Measurements from ENCODE around the gene NDUFA6. TPM values are rescaled to one million over a fixed set of nuclear protein-coding genes. Genes with fewer than 3 reads are reported as not detected.
"Not testable (repeated sequence)": the region's sequence is repeated elsewhere in the genome, so short reads cannot be mapped to it uniquely, and the experiment has no call there.

NDUFA6 gene
- total RNA-seq, 2 donors from 2014 or later, result 59.1 to 81.7 TPM

DNA sequence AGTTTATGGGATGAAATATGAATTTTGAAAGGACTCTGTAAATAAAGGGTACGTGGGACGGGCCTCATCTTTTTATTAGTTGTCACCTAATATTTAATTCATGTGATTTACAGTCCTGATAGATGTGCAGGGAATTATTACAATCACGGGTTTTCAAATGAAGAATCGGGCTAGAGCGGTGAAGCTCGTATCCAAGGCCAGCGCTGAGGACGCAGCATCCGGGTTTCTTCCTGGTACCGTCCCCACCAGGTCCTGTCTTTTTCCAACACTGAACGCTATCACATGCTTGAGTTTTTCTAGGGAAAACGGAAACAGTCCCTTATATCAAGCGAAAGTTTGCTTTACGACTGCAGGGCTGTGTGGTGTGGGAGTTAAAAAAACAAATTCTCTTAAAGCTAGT is 10.3 kb downstream of the NDUFA6 start:
- peak overlapping the region; percentile 99 for H3K4me3 Mint-ChIP-seq
- H3K27me3 Mint-ChIP-seq, result no peaks in the 10 kb centered on the region
- no peak for ATAC-seq (replicated peaks)
- H3K9me3 Mint-ChIP-seq, result no peaks in the 10 kb centered on the region
- peaks cover 4% of the 10 kb centered on the region for H3K4me1 Mint-ChIP-seq
- peak overlapping the region; percentile 98 for H3K27ac Mint-ChIP-seq
- peaks cover 49% of the 10 kb centered on the region for H3K36me3 Mint-ChIP-seq (ENCODE audit: low read depth)

DNA sequence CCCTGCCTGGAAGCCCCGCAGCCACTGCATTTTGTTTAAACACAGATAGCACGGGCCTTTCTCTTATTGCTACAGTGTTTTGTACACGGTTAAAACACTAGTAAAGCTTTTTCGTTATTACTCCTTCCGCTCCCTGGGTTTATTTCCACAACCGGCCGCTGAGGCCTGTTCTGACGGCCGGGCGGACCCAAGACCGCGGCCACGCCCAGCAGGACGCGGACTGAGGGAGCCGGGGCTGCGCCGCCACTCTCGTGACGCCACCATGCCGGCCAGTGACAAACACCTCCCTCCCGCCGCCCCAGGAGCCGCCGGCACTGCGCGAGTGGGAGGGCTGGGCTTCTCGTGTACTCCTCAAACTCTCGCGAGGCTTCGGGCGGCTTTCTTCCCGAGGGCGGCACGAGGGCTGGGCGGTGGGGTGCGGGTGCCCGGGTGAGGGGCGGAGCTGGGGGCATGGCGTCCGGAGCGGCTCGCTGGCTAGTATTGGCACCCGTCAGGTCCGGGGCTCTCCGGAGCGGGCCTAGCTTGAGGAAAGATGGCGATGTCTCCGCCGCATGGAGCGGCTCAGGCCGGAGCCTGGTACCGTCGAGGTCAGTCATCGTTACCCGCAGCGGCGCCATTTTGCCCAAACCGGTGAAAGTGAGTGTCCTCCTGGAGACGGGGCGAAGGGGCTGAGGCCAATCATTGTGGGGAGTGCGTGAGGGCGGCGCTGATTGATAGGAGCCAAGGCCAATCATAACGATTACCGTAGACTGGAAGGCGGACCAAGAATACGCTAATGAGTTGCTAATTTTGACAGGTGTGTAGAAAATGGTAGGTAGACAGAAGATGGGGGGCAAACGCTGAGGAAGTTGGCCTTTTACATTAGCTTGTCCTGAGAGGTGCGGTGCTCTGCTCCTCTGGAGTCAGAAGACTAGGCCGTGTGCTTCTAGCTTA is 11.0 kb downstream of the NDUFA6 start, which contains the start of gene SMDT1:
Gene SMDT1 (plus strand): TSS at position 382 of the 933 bp plus-strand sequence. CDS start 69 bp downstream, at position 451.
- H3K9me3 Mint-ChIP-seq, result no peaks in the 10 kb centered on the region
- peak within 1 kb of the TSS; percentile 98 for H3K27ac Mint-ChIP-seq

DNA sequence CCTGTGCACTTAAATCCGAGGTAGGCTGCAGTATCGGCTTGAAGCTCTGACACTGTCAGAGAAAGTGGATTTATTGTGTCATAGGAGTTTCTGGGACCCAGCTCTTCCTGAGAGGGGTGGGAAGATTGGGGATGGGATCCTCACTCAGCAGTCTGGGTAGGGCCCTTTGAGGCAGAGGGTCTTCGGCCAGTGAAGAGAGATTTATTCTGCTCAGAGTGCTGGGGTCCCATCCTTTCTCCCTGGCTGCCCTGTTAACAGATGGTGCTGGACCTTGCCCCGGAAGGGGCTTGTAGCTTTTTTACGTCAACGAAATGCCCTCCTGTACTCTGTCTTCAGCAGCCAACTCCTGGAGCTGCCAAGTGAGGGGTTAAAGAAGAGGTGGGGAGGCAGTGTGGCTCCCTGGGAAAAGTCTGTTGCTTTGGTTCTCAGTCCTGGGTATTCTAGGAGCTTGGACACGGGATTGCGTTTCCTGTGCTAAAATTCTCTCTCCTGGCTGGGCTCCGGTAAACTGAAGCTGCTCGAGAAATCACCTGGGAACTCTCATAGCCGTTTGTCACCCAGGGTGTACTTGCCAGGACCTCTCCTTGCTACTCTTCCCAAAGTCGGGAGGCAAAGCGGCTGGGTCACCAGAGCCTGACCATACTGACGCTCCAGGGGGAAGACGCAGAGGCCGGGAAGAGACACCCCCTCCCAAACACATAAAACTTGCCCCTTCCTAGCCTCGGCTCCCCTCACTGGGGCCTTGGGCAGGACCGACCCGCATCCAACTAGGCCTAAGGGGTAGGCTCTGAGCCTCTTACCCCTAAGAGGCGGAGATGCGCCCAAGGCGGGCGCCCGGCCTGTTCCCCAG is 11.9 kb downstream of the NDUFA6 start:
- peak overlapping the region; percentile 98 for H3K27ac Mint-ChIP-seq
- H3K4me3 Mint-ChIP-seq, result peak overlapping the region; percentile 99
- peaks cover 39% of the 10 kb centered on the region for H3K36me3 Mint-ChIP-seq (ENCODE audit: low read depth)
- no peaks in the 10 kb centered on the region for H3K27me3 Mint-ChIP-seq
- no peak for ATAC-seq (replicated peaks)
- H3K4me1 Mint-ChIP-seq, result peaks cover 9% of the 10 kb centered on the region
- no peaks in the 10 kb centered on the region for H3K9me3 Mint-ChIP-seq

More for the DNA sequence above, 11.0 kb downstream of the NDUFA6 start, which contains the start of gene SMDT1:
- H3K4me1 Mint-ChIP-seq, result peaks cover 9% of the 10 kb centered on the region
- peak; percentile 92 for ATAC-seq (replicated peaks)
- peaks cover 48% of the 10 kb centered on the region for H3K36me3 Mint-ChIP-seq (ENCODE audit: low read depth)
- H3K4me3 Mint-ChIP-seq, result peak within 1 kb of the TSS; percentile 99
- H3K27me3 Mint-ChIP-seq, result no peaks in the 10 kb centered on the region

DNA sequence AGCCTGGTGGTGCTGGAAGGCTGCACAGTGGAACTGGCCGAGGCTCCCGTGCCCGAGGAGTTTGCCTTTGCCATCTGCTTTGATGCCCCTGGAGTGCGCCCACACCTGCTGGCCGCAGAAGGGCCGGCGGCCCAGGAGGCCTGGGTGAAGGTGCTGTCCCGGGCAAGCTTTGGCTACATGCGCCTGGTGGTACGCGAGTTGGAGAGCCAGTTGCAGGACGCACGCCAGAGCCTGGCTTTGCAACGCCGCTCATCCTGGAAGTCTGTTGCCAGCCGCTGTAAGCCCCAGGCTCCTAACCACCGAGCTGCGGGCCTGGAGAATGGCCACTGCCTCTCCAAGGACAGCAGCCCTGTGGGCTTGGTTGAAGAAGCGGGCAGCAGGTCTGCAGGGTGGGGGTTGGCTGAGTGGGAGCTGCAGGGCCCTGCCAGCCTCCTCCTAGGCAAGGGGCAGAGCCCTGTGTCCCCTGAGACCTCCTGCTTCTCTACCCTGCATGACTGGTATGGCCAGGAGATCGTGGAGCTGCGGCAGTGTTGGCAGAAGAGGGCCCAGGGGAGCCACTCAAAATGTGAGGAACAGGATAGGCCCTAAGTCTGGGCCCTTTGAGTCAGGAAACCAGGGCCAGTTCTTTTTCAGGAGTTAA is 13.0 kb downstream of the NDUFA6 start:
- no peak overlapping the region for H3K4me3 Mint-ChIP-seq
- peaks cover 17% of the 10 kb centered on the region for H3K4me1 Mint-ChIP-seq
- no peaks in the 10 kb centered on the region for H3K27me3 Mint-ChIP-seq
- ATAC-seq (replicated peaks), result no peak
- H3K27ac Mint-ChIP-seq, result peak overlapping the region; percentile 98
- H3K9me3 Mint-ChIP-seq, result no peaks in the 10 kb centered on the region
- H3K36me3 Mint-ChIP-seq (ENCODE audit: low read depth), result peaks cover 28% of the 10 kb centered on the region

DNA sequence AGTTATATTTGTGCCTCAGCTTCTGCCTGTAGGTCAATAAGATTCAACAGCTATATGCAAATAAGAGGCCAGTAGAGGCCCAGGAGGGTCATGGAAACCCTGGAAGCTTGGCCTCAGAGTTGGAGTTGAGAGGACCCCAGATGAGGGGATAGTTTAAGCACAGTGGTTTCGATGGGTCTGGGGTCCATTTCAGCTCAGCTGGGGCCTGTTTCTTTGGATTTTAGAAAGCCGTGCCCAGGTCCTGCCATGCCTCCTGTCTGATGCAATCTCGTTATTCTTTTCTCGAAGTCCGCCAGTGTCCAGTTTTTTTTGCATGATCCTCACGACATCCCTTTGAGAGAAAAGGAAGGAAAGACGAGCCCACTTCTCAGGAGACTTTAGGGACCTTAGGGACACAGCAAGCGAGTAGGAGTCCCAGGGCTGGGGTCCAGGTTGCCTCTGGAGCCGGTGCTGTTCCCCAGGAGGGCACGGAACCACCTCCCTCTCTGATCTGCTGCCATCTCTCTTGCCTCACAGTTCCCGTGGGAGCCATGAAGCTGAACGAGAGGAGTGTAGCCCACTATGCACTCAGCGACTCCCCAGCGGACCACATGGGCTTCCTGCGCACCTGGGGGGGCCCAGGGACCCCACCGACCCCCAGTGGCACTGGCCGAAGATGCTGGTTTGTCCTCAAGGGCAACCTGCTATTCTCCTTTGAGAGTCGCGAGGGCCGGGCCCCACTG is 13.6 kb downstream of the NDUFA6 start:
- no peak for ATAC-seq (replicated peaks)

DNA sequence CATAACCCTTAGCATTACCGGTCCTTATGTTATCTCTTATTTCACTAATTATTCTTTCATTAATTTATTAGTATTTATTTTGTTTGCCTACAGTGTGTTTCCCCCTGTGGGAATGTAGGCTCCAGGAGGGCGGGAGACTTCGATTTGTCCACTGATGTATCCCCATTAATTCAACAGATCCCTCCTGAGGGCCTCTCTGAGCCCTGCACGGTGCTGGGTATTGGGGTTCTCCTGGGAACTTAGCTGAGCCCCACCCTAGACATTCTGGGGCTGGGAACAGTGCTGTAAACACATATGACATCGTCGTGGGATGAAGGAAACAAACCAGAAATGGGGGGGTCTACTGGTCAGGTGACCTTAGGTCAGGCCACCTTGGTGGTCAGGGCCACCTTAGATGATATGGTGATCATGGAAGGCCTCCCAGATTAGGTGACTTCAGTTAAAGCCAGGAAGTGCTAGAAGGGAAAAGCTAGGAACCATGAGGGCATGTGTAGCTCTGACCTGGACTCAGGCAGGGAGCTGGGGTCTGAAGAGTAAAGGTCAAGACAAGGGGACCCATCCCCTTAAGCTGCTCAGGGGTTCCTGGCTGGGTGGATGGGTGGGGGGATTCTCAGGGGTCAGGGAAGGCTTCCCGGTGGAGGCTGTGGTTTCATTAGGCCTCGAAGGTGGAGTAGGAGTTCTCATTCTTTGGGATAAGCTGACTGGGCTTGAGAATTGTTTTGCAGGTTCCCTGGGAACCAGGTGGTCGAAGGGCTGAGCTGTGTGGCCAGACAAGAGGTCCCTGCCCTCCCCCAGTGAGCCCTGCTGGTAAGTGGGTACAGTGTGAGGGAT is 15.5 kb downstream of the NDUFA6 start:
- H3K27me3 Mint-ChIP-seq, result no peaks in the 10 kb centered on the region
- H3K27ac Mint-ChIP-seq, result peak overlapping the region; percentile 78
- peak overlapping the region; percentile 74 for H3K4me3 Mint-ChIP-seq
- peaks cover 16% of the 10 kb centered on the region for H3K36me3 Mint-ChIP-seq (ENCODE audit: low read depth)
- H3K9me3 Mint-ChIP-seq, result no peaks in the 10 kb centered on the region
- H3K4me1 Mint-ChIP-seq, result peaks cover 15% of the 10 kb centered on the region
- no peak for ATAC-seq (replicated peaks)

More for the DNA sequence above, 13.6 kb downstream of the NDUFA6 start:
- H3K4me3 Mint-ChIP-seq, result no peak overlapping the region
- H3K36me3 Mint-ChIP-seq (ENCODE audit: low read depth), result peaks cover 22% of the 10 kb centered on the region
- peaks cover 18% of the 10 kb centered on the region for H3K4me1 Mint-ChIP-seq
- H3K27me3 Mint-ChIP-seq, result no peaks in the 10 kb centered on the region
- no peak overlapping the region for H3K27ac Mint-ChIP-seq
- H3K9me3 Mint-ChIP-seq, result no peaks in the 10 kb centered on the region

DNA sequence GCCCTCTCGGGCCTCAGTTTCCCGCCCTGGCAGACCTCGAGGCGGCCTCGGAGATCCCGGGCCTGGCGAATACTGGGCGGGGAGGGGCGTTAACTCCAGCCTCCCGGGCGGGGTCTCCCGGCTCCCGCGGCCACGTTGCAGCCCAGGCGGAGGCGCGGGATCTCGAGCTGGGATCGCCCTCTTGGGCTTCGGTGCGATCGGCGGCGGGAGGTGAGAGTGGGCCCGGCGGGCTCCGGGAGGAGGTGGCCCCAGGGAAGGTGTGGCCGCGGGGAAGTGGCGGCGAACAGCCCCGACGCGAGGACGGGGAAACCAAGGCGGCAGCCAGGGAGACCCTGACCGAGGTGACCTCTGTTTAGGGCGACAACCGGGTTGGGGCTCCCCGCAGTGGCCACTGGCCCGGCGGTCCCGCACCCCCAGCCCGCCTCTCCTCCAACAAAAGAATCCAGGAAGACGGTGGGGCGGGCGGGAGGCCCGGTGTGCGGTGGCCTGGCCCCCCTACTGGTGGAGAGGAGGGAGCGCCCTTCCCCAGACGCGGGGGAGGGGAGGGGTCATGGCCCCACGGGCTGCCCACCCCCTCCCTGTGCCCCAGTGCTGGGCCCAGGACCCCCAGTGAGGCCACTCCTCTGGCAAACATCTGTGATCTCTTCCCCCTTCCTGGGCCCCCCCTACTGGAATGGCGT is 16.3 kb downstream of the NDUFA6 start, which contains the start of gene PHETA2:
Gene PHETA2 (plus strand): TSS at position 117 of the 680 bp plus-strand sequence. CDS start 3,046 bp downstream, outside the sequence.
- ATAC-seq (replicated peaks), result no peak
- Mint-ChIP-seq H3K36me3 (ENCODE audit: low read depth) (peaks cover 8% of the 10 kb centered on the region), H3K4me1 (peaks cover 15% of the 10 kb centered on the region), H3K9me3 (no peaks in the 10 kb centered on the region), H3K27me3 (no peaks in the 10 kb centered on the region), H3K4me3 (peak within 1 kb of the TSS; percentile 74), H3K27ac (peak within 1 kb of the TSS; percentile 79)

DNA sequence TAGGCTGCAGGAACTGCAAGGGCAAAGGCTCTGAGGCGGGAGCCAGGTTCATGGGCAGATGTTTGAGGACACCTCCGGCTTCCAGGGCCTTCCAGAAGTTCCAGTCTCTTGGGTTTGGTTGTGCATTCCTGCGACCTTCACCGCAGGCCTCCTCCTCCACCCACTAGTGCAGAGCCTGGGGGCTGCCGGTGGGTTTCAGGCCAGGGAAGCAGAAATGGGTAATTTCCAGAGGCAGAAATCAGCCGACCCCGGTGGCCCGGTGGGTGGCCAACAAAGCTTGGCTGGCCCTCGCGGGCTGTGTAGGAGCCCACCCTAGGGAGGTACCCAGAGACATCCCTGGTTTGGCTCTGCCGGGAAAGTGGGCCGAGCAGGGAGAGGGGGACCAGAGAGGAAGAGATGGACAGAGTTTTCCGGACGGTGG is 16.9 kb downstream of the NDUFA6 start:
- peak overlapping the region; percentile 79 for H3K27ac Mint-ChIP-seq
- ATAC-seq (replicated peaks), result no peak
- no peaks in the 10 kb centered on the region for H3K9me3 Mint-ChIP-seq
- peaks cover 15% of the 10 kb centered on the region for H3K4me1 Mint-ChIP-seq
- no peaks in the 10 kb centered on the region for H3K27me3 Mint-ChIP-seq
- H3K4me3 Mint-ChIP-seq, result peak overlapping the region; percentile 74
- peaks cover 5% of the 10 kb centered on the region for H3K36me3 Mint-ChIP-seq (ENCODE audit: low read depth)

DNA sequence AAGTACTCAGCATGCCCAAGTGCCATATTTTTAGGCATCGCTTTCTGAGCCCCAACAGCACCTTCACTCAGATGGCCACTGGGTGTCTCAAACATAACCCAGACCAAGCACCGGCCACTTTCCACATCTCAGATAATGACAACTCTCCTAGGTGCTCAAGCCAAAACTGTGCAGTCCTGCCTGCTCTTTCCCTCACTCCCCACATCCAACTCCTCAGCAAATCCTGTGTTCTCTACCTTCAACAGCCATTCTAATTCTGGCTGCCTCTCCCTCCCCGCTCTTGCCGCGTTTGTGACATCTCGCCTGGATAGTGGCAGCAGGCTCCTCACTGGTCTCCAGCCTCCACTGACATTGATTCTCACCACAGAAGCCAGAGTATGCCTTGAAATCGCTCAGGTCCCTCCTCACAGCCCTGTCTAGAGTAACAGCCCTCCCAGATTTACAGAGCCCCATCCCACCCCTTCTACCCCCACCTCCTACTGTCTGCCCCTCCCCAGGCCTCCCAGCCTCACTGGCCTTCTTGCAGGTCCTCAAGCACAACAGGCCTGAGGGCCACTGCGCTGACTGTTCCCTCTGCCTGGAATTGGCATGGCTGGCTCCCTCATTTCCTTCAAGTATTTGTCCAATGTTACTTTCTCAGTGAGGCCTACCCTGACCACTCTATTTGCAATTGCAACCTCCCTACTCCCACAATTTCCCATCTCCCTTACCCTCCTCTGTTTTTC is 17.8 kb downstream of the NDUFA6 start:
- peak overlapping the region; percentile 79 for H3K27ac Mint-ChIP-seq
- H3K4me1 Mint-ChIP-seq, result peaks cover 15% of the 10 kb centered on the region
- no peaks in the 10 kb centered on the region for H3K27me3 Mint-ChIP-seq
- peaks cover 10% of the 10 kb centered on the region for H3K36me3 Mint-ChIP-seq (ENCODE audit: low read depth)
- ATAC-seq (replicated peaks), result no peak
- no peaks in the 10 kb centered on the region for H3K9me3 Mint-ChIP-seq
- H3K4me3 Mint-ChIP-seq, result peak overlapping the region; percentile 74

DNA sequence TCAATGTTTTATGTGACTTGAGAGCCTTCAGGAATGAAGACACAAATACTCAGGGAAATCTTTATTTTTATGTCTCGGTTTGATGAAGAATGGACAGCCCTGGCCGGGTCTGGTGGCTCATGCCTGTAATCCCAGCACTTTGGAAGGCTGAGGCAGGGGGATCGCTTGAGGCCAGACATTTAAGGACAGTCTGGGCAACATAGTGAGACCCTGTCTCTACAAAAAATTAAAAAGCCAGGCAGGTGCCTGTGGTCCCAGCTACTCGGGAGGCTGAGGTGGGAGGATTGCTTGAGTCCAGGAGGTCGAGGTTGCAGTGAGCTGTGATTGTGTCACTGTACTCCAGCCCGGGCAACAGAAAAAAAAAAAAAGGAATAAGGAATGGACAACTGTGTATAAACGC is 19.1 kb downstream of the NDUFA6 start:
- not testable (repeated sequence) for H3K27me3 Mint-ChIP-seq; H3K9me3 Mint-ChIP-seq; ATAC-seq (replicated peaks)
- H3K27ac Mint-ChIP-seq, result peak overlapping the region; percentile 91
- peaks cover 15% of the 10 kb centered on the region for H3K4me1 Mint-ChIP-seq
- peaks cover 22% of the 10 kb centered on the region for H3K36me3 Mint-ChIP-seq (ENCODE audit: low read depth)
- H3K4me3 Mint-ChIP-seq, result peak overlapping the region; percentile 94

DNA sequence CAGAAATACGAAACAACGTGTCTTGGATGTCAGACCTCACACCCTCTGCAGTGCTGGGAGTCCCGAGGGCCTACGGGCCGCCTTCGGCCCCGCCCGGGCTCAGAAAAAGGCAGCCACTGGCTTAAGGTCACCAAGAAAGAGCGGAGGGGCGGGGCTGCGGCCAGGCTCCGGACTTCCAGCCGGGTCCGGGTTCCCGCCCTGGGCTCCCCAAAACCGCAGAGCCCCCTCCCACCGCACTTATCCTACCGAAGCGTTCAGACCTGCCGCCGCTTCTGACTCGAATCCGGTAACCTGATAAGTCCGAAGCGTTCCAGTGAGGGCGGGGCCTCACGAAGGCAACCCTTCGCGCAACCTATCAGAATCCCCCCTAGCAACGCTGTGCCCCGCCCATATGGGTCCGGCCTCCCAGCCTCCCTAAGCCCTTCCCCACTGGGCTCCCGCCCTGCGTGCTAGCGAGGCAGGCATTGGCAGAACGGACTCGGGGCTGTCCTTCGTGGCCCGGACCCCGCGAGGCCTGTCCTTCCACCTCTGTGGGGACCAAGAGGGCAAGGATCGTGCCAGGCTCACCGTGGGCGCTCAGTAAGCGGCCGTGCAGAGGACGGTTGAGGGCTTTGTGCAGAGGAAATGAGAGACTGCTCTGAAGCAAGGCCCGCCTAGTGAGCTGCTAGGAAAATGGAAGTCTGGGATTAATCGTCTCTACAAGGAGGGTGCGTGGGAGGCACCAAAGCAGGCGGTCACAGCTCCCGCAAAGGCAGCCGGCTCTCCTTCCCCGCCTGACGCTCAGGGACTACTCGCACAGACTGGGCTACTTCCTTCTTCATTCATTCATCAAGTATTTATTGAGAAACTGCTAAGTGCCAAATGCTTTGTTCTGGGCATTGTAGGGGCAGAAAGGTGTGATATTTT is 19.8 kb downstream of the NDUFA6 start, which contains the start of gene NAGA:
Gene NAGA (minus strand): TSS at position 296 of the 906 bp plus-strand sequence. CDS start 515 bp downstream, outside the sequence.
- peaks cover 15% of the 10 kb centered on the region for H3K4me1 Mint-ChIP-seq
- no peaks in the 10 kb centered on the region for H3K9me3 Mint-ChIP-seq
- peak within 1 kb of the TSS; percentile 94 for H3K4me3 Mint-ChIP-seq
- peak; percentile 97 for ATAC-seq (replicated peaks)
- peaks cover 27% of the 10 kb centered on the region for H3K36me3 Mint-ChIP-seq (ENCODE audit: low read depth)
- H3K27me3 Mint-ChIP-seq, result no peaks in the 10 kb centered on the region
- H3K27ac Mint-ChIP-seq, result peak within 1 kb of the TSS; percentile 91

Data from activated T-helper 17 cell treated with anti-CD3 and anti-CD28 coated beads, Interleukin-2, amount 50 U/mL, for 72 hours (primary cell).